ENCODE results near the gene TRIM24.

Gene TRIM24

GRCh38 chr7:138475377-138475776 is 15.3 kb downstream of the TRIM24 start:
- TF ChIP-seq, protein P1, sequence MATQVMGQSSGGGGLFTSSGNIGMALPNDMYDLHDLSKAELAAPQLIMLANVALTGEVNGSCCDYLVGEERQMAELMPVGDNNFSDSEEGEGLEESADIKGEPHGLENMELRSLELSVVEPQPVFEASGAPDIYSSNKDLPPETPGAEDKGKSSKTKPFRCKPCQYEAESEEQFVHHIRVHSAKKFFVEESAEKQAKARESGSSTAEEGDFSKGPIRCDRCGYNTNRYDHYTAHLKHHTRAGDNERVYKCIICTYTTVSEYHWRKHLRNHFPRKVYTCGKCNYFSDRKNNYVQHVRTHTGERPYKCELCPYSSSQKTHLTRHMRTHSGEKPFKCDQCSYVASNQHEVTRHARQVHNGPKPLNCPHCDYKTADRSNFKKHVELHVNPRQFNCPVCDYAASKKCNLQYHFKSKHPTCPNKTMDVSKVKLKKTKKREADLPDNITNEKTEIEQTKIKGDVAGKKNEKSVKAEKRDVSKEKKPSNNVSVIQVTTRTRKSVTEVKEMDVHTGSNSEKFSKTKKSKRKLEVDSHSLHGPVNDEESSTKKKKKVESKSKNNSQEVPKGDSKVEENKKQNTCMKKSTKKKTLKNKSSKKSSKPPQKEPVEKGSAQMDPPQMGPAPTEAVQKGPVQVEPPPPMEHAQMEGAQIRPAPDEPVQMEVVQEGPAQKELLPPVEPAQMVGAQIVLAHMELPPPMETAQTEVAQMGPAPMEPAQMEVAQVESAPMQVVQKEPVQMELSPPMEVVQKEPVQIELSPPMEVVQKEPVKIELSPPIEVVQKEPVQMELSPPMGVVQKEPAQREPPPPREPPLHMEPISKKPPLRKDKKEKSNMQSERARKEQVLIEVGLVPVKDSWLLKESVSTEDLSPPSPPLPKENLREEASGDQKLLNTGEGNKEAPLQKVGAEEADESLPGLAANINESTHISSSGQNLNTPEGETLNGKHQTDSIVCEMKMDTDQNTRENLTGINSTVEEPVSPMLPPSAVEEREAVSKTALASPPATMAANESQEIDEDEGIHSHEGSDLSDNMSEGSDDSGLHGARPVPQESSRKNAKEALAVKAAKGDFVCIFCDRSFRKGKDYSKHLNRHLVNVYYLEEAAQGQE (IDR thresholded peaks at IDR 0.05; ENCODE audit: insufficient read depth in 1 of 2, low read depth in 2 of 2, low read length in 2 of 2) = no peak
- TF ChIP-seq FOXP2 (optimal IDR thresholded peaks at IDR 0.05; ENCODE audit: borderline replicate concordance, extremely low read depth, extremely low read length, insufficient read depth) (no peak), SIN3A (IDR thresholded peaks at IDR 0.05; ENCODE audit: borderline replicate concordance, insufficient read depth, low read length) (no peak), TAF1 (IDR thresholded peaks at IDR 0.05; ENCODE audit: borderline replicate concordance, insufficient read depth, low read length) (no peak), POLR2AphosphoS5 (IDR thresholded peaks at IDR 0.05; ENCODE audit: low read depth, low read length) (no peak)

DNA sequence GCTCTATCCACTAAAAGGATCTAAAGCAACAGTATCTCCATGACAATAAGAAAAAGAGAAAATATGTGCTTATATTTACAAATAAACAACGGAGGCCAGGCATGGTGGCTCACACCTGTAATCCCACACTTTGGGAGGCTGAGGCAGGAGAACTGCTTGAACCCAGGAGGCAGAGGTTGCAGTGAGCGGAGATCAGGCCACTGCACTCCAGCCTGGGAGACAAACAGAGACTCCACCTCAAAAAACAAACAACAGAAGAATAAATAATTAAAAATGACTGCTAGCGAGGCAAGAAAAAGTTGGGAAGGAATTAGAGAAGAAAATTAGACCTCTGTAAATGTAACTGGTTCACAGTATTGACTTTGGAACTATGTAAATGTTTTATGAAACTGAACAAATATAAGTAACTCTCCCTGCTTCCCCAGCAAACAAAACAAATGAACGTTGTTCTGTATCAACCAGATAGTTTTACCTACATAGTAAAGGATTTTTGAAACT is 17.1 kb downstream of the TRIM24 start:
- no peak for TF ChIP-seq POLR2AphosphoS5 (IDR thresholded peaks at IDR 0.05; ENCODE audit: low read depth, low read length)
- TF ChIP-seq, protein P1 (IDR thresholded peaks at IDR 0.05; ENCODE audit: insufficient read depth in 1 of 2, low read depth in 2 of 2, low read length in 2 of 2) = no peak
- TF ChIP-seq FOXP2 (optimal IDR thresholded peaks at IDR 0.05; ENCODE audit: borderline replicate concordance, extremely low read depth, extremely low read length, insufficient read depth) = no peak
- TF ChIP-seq SIN3A (IDR thresholded peaks at IDR 0.05; ENCODE audit: borderline replicate concordance, insufficient read depth, low read length) = no peak
- TF ChIP-seq TAF1 (IDR thresholded peaks at IDR 0.05; ENCODE audit: borderline replicate concordance, insufficient read depth, low read length) = no peak

DNA sequence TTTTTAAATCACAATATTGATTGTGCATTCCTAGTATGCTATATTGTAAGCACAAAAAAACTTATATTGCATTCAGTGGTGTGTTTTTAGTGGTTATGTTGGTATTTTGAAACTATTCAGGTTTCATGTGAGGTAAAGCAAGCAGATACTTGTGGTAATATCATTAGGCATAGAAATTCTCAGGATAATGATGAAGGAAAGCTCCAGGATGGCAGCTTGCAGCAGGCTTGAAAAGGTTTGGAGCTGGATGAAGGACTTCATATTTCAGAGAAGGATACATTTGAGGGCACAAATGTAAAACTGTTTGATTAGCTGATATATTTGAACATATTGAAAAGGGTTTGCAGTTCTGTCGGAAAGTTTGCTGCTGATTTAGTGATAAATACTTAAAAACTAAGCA is 17.5 kb downstream of the TRIM24 start:
- TF ChIP-seq POLR2AphosphoS5 (IDR thresholded peaks at IDR 0.05; ENCODE audit: low read depth, low read length) = no peak
- TF ChIP-seq FOXP2 (optimal IDR thresholded peaks at IDR 0.05; ENCODE audit: borderline replicate concordance, extremely low read depth, extremely low read length, insufficient read depth) = no peak
- TF ChIP-seq, protein P1 (IDR thresholded peaks at IDR 0.05; ENCODE audit: insufficient read depth in 1 of 2, low read depth in 2 of 2, low read length in 2 of 2) = no peak
- no peak for TF ChIP-seq TAF1 (IDR thresholded peaks at IDR 0.05; ENCODE audit: borderline replicate concordance, insufficient read depth, low read length)
- no peak for TF ChIP-seq SIN3A (IDR thresholded peaks at IDR 0.05; ENCODE audit: borderline replicate concordance, insufficient read depth, low read length)

DNA sequence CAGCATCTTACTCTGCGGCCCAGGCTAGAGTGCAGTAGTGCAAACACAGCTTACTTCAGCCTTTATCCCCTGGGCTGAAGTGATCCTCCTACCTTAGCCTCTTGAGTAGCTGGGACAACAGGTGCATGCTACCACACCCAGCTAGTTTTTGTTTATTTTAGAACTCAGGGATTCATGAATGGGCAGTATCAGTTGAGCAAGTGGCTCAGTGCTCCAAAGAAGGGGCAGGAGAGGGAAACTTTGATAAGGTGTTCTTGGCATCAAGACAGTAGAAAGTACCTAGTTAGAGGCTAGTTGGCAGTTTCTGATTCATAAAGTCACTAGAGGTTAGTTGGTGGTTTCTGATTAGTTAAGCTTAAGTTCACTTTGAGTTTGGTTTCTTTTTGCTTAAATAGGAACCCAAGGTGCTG is 18.4 kb downstream of the TRIM24 start:
- TF ChIP-seq, protein P1 (IDR thresholded peaks at IDR 0.05; ENCODE audit: insufficient read depth in 1 of 2, low read depth in 2 of 2, low read length in 2 of 2) = no peak
- TF ChIP-seq SIN3A (IDR thresholded peaks at IDR 0.05; ENCODE audit: borderline replicate concordance, insufficient read depth, low read length) (no peak), FOXP2 (optimal IDR thresholded peaks at IDR 0.05; ENCODE audit: borderline replicate concordance, extremely low read depth, extremely low read length, insufficient read depth) (no peak), POLR2AphosphoS5 (IDR thresholded peaks at IDR 0.05; ENCODE audit: low read depth, low read length) (no peak), TAF1 (IDR thresholded peaks at IDR 0.05; ENCODE audit: borderline replicate concordance, insufficient read depth, low read length) (no peak)

- no peak for TF ChIP-seq POLR2AphosphoS5 (IDR thresholded peaks at IDR 0.05; ENCODE audit: low read depth, low read length)
- no peak for TF ChIP-seq SIN3A (IDR thresholded peaks at IDR 0.05; ENCODE audit: borderline replicate concordance, insufficient read depth, low read length)
- TF ChIP-seq TAF1 (IDR thresholded peaks at IDR 0.05; ENCODE audit: borderline replicate concordance, insufficient read depth, low read length) = no peak
- TF ChIP-seq, protein P1 (IDR thresholded peaks at IDR 0.05; ENCODE audit: insufficient read depth in 1 of 2, low read depth in 2 of 2, low read length in 2 of 2) = no peak
- no peak for TF ChIP-seq FOXP2 (optimal IDR thresholded peaks at IDR 0.05; ENCODE audit: borderline replicate concordance, extremely low read depth, extremely low read length, insufficient read depth)
Measured at GRCh38 chr7:138480527-138480926, 20.5 kb downstream of the TRIM24 start.
